A549 (cell line): ENCODE data around the gene ANTXR2. TPM values are rescaled to one million over a fixed set of nuclear protein-coding genes. Genes with fewer than 3 reads are reported as not detected.

Experiments used
- polyA plus RNA-seq, 4 experiments: library from polyadenylated mRNA; depleted of rRNA in 3 of 4; stranded (reverse); fragments of >200 nt; fragmentation: RNase III in 1 of 4; extraction: RNeasy Plus Mini Kit Qiagen cat#74134 plus additional on column Dnase treatment in 1 of 4; gene quantifications; 2 replicates in 3 of 4; 3 replicates in 1 of 4; pipeline ENCODE4 v1.2.3, GENCODE V29; 2011 to 2017

ANTXR2 gene
- polyA plus RNA-seq, 2 of the 4 experiments (the other 2 are of a cell fraction): 2.3 to 3.0 TPM

Other genes starting within 250 kb of the ANTXR2 start
- 0.08 and 0.14 TPM in 2 replicates for gene PRDM8, start 124.3 kb upstream of the ANTXR2 start, polyA plus RNA-seq (2011; rRNA removed)
- 0.10 to 0.22 TPM (median 0.11 TPM) in 3 replicates for gene PRDM8, start 124.3 kb upstream of the ANTXR2 start, polyA plus RNA-seq (2017; fragmentation: RNase III; extraction: RNeasy Plus Mini Kit Qiagen cat#74134 plus additional on column Dnase treatment)
- 0.19 TPM in 1 of 2 replicates, not detected in the other for gene FGF5, start 193.4 kb upstream of the ANTXR2 start, polyA plus RNA-seq (2011; rRNA removed)
- gene FGF5, start 193.4 kb upstream of the ANTXR2 start, polyA plus RNA-seq (2017; fragmentation: RNase III; extraction: RNeasy Plus Mini Kit Qiagen cat#74134 plus additional on column Dnase treatment): 0.21 to 0.28 TPM (median 0.25 TPM) in 3 replicates